NOMO-1 treated with dmso at 0.1 percent for 144 hours (cell line): ENCODE results near the gene DENND5B.
"Not testable (repeated sequence)": the region's sequence is repeated elsewhere in the genome, so short reads cannot be mapped to it uniquely, and the experiment has no call there.

Experiments used
- DNase-seq: peaks from one replicate; lab custom pipeline; 2025; ENCODE audit not compliant: unreplicated experiment; lab: John Stamatoyannopoulos, UW

Gene DENND5B

DNA sequence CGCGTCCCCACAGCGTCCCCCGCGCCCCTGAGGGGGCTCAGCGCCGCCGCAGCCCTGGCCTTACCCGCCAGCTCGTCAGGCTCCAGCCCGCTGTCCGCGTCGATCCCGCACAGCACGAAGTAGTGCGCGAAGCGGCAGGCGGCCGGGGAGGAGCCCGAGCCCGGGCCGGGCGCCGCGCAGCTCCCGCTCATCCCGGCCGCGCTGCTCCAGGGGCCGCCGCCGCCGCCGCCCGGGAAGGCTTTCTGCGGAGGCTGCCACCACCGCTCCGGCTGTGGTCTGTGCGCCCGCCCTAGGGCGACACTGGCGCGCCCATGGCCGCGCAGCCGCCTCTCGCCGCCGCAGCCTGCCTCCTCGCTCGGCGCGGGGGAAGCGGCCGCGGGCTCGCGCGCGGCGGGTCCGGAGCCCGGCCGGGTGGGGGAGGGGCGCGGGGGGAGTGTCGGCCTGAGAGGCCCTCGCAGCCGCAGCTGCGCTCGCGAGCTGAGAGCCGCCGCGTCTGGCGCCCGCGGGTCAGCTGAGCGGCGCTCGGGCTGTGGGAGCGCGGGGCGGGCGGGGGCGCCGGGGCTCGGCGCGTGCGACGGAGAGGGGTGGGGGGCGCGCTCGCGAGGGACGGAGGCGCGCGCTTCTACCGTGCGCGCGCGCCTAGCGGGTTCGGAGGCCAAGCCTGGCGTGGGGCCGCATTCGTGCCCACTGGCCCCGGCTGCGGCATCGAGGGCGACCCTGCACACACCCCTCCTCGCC lies at the start of gene DENND5B:
Gene DENND5B (minus strand): TSS at position 495 of the 738 bp plus-strand sequence. CDS start 304 bp downstream, at position 191.
- DNase-seq: no peak

DNA sequence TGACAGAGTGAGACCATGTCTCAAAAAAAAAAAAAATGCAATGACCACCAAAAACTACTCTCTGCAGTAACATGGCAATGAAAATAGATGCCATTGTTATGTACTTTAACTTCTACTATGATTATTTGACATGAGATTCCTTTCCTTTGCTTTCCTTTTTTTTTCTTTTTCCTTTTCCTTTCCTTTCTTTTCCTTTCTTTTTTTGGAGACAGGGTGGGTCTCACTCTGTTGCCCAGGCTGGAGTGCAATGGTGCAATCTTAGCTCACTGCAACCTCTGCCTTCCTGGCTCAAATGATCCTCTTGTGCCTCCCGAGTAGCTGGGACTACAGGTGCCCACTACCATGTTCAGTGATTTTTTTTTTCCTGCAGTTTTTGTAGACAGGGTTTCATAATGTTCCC lies 43.7 kb upstream of the DENND5B start:
- no peak for DNase-seq

DNA sequence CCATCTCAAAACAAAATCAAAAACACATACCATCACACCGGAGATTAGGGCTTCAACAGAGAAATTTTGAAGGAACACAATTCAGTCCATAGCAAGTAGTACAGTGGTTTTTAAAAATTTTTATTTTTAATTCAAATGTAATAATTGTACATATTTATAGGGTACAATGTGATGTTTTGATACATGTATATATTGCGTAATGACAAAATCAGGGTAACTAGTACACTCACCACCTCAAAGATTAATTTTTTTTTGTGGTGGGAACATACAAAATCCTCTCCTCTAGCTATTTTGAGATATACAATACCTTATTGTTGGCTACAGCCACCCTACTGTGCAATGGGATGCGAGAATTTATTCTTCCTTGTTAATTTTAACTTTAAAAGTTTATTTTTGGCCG lies 42.5 kb upstream of the DENND5B start:
- DNase-seq: no peak

DNA sequence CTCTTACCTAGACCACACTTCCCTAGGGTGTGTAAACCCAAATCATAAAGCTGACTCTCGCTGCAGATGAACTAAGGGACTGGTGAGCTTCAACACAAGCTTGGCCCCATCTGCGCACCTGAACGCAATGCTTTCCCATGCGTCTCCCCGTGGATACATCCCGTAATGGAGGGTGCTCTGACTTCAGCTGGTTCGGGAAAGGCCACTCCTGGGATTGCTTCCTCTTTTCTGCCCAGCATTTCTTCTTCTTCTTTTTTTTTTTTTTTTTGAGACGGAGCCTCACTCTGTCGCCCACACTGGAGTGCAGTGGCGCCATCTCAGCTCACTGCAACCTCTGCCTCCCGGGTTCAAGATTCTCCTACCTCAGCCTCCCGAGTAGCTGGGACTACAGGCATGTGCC lies 40.9 kb upstream of the DENND5B start:
- DNase-seq: no peak

DNA sequence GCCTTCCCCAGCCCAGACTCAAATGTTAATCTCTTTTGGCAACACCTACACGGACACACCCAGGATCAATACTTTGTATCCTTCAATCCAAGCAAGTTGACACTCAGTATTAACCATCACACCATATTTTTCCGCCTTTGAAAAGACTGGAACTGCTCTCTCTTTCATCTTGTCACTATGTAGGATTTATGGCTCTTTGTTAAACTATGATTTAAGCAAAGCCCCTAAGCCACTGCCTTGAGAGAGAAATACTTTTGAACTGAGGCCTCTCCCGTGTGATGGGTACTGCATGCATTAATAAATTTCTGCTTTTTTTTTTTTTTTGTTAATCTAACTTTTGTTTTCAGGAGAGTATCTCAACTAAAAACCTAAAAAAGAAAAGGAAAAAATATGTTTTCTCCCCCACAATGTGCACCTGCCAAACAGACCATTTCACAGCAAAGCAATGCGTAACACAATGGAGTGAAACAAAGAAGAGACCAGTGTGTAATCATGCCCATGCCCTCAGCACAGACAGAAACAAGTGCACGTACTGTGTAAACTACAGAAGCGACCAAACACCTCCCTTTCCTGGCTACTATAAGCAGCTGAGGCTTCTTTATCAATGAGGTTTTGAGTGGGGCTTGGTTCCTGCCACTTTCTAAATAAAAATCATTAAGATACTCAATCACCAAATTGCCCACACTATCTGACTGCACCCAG lies 40.2 kb upstream of the DENND5B start:
- DNase-seq: no peak

DNA sequence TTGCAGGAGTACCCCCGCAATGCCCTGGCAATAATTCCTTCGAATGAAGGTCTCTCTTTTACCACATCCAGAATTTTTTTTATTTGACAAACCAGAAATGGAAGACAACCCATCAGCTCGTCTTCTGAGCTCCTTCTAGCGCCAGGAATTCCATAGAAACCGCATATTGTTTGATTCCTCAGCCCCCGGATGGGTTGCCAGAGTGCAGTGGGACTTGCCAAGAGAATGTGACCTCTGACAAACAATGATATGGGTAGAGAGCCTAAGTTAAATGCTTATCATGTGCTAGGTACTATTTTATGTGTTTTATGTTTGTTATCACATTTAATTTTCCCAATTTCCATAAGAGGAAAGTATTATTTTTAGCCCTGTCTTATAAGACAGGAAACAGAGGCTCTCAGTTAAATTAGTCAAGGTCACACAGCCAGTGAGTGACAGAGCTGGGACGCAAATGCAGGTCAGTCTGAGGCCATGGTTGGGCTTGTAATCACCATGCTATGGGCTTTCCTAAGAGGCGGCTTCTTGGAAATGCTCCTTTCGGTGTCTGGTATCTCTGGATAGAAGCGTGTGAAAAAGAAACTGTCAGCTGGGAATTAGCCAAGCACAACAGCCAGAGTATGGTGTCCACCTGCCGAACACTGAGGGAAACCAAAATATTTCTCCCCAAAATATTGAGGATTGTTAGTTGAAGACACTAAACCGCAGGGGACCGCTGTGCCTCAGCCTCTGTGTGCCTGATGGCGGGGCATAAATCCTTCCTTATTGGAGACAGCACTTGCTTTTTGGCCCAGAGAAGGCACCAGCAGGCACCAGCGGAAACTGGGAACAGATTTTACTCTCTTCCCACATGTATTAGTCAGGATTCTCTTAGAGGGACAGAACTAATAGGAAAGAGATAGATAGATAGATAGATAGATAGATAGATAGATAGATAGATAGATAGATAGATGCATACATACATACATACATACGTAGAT lies 39.1 kb upstream of the DENND5B start:
- DNase-seq: no peak

DNA sequence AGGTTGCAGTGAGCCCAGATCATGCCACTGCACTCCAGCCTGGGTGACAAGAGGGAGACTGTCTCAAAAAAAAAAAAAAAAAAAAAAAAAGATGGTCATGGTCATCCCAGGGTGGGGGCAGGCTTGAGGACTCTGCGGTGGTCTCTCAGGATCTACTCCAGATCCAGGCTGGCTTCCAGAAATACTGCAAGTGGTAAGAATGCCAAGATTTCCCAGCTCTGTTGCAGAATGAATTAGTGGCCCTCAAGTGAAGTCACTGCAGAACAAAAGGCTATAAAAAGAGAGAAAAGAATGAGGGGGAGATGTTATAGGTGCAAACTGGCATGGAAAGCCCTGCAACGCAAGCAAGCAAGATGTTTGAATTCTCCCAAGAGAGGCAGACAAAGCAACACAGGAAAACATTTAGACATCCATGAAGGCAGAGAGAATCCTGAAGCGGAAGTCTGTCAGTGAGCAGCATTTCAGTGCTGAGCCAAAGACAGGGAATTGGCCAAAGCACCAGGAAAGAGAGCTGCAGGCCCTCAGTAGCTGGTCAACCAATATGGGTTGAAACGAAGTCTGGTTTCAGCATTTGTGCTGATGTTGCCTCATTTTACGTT lies 36.6 kb upstream of the DENND5B start:
- no peak for DNase-seq

DNA sequence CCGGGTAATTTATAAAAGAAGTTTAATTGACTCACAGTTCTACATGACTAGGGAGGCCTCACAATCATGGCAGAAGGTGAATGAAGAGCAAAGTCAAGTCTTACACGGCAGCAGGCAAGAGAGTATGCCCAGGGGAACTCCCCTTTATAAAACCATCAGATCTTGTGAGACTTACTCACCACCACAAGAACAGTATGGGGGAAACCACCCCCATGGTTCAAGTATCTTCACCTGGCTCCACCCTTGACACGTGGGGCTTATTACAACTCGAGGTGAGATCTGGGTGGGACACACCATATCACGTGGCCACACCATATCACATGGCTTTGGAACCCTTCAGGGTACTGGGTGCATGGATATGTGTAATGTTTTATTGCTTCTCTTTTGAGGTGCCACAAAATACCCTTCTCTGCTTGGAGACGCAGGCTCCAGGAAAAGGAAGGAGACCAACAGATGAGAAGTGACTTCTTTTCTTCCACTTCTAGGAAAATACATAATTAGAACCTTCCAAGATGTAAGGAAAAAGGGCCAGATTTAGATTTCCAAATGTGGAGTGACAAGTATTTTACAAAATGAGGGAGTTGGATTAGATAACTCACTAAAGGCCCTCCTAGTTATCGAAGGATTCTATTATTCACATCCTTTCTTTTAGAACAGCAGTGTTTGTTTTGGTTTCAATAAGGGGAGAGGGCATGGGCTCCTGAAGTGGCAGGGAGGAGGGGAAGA lies 35.5 kb upstream of the DENND5B start:
- no peak for DNase-seq

DNA sequence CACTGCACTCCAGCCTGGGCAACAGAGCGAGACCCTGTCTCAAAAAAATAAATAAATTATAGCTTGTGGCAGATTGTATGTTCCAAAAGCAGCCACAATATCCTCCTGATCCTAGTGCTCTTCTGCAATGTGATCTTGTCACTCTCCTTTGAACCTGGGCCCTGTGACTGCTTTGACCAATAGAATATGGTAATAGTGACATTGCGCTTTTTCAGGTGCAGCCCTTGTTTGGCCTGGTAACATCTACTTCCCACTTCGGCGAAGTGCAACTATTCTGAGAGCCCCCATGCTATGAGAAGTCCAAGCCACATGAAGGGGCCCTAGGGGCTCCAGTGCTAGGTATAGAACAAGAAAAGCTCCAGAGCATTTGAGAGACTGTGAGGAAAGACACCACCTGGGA lies 31.1 kb upstream of the DENND5B start:
- no peak for DNase-seq

DNA sequence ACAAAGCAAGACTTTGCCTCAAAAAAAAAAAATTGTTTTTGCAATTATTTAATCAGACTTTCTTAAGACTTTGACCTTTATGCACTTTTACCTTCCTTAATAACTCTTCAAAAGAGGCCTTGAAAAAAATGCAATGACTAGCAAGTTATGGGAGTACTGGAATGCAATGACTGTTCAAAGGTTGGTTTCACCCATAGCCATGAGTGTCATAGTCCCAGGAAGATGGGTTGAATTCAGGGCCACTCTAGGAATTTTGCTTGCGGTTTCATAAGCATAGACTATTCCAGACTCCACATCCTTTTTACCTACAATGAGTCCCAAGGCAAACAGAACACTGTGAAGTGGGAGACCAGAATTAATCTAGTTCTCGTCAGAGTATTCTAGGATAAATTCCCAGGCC lies 29.4 kb upstream of the DENND5B start:
- no peak for DNase-seq

DNA sequence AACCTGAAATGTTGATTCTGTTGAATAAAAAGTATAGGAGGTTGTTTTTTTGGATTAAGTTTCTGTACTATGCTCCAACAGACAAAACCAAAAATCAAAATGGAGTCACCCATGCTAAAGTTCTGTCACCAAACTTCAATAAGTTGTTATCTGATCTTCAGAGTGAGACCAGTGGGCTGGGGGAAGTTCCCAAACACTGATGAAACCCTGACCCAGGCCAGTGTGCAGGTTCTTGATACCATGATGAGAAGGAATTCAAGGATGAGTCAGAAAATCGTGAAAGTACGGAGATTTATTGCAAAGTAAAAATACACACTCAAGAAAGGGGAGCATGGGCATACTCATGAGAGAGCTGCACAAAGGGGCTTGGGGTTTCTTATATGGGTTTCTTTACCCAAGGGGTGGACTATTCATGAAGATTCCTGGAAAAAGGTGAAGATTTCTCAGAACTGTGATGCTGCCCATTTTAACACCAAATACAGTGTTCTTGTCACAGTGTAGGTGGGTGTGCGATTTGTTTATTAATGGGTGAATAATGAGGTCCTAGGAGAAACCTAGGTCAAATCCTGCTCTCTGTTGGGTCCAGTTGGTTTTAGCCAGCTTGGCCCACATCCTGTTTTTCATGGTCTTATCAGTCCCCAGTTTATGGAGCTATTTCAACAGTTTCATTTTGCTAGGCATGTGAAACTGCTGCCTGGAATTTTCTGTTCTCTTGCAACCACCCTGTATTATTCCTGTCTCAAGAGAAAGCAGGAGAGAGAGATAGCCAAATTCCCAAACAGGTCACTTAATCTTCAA lies 27.5 kb upstream of the DENND5B start:
- no peak for DNase-seq

DNA sequence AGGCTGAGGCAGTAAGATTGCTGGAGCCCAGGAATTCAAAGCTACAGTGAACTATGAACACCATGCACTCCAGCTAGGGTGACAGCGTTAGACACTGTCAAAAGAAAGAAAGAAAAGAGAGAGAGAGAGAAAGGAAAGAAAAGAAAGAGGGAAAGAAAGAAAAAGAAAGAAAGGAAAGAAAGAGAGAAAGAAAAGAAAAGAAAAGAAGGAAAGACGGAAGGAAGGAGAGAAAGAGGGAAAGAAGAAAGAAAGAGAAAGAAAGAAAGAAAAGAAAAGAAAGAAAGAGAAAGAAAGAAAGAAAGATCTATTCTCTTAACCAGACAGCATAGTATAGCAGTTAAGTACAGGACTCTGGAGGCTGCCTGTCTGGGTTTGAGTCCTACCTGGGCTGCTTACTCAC lies 21.9 kb upstream of the DENND5B start:
- no peak for DNase-seq

DNA sequence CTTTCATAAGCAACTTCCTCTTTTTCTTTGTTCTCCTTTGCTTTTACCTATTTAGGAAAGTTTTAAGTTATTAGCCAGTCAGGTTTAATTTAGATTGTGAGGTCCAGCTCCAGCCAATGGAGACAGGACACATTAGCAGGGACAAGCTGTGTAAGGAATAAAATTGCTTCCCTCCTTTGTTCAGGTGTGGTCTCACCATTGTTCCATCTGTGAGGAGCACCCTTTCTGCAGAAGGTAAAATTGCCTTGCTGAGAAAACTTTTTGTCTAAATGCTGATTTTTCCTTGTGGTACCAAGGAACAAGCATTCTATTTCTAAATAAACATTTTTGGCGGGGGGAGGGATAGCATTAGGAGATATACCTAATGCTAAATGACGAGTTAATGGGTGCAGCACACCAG lies 17.4 kb upstream of the DENND5B start:
- not testable (repeated sequence) for DNase-seq

DNA sequence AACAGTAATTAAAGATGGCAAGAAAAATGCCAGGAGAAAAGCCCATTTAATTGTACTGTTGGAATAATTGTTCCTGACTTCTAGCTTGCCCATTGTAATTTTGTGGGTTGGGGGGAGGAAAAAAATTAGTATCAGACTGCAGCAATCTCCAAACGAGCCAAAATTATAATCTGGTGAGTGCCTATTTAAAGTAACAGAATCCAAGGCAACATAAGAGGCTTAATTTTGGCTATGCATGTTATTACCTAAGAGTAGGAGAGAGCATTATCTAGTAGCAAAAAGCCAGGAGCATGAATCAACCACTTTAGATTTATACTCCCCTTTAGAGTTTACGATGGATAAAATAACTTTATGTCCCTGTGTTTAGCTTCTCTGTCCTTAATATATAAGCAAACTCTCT lies 14.6 kb upstream of the DENND5B start:
- no peak for DNase-seq

DNA sequence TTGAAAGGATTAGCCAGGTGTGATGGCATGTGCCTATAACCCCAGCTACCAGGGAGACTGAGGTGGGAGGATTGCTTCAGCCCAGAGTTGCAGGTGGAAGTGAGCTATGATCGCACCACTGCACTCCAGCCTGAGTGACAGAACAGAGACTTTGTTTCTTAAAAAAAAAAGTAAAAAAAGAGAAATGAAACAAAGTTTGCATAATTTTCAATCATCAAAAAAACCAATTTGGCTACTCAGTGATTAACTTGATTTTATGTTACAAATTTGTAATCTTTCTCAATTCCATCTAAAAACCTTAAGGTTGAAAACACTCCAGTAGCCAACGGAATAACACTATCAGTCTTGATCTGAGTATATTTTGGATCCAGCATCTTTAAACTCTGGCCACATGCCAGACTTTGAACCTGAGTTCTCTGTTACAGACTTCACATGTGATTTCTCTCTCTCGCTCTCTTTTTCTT lies 12.6 kb upstream of the DENND5B start:
- DNase-seq: no peak

DNA sequence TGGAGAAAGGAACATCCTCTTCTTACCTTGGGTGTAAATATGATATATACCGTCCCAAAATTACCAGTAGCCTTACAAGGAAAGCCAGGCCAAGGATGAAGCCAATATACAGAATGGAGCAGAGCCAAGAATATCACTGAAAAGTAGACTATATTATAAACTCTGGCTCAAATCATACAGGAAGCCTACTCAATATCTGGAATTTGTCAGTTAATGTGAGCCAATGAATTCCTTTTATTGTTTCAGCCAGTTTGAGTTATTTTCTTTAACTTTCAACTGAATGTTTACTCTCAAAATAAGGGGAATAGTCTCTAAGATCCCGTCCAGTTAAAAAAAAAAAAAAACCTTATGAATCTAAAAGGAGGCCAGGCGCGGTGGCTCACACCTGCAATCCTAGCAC lies 9.8 kb upstream of the DENND5B start:
- no peak for DNase-seq

DNA sequence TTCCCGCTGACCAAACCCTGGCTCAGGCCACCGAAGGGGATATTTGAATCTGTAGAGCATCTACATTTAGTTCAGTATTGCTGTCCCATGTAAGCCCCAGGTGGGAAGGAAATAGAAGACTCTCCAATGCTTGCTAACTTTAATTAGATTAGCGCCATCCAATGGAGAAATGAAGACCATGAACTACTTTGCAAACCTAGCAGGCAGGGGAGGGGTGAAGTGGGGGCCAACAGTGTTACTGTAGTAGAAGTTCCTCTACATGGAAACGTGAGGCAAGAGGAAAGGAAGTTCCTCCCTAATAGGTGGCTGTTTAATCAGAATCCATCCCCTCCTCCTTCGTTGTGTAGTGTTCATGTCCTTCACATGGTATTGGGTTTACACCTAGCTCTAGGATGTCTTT lies 9.3 kb upstream of the DENND5B start:
- DNase-seq: no peak

DNA sequence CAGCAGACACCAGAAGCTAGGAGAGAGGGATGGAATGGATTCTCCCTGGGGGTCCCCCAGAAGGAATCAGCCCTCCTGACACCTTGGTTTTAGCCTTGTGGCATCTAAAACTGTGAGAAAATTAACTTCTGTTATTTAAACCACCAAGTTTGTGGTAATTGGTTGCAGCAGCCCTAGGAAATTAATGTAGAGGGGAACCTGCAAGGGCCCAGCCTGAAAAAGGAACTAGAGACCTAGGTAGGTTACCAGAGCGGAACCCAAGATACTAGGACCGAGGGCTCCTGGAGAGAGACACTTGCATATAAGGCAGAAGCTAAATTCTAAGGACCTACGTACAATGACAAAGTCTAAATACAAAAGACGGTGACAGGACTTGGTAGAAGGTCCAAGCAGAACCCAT lies 8.1 kb upstream of the DENND5B start:
- peak; percentile 71 for DNase-seq

DNA sequence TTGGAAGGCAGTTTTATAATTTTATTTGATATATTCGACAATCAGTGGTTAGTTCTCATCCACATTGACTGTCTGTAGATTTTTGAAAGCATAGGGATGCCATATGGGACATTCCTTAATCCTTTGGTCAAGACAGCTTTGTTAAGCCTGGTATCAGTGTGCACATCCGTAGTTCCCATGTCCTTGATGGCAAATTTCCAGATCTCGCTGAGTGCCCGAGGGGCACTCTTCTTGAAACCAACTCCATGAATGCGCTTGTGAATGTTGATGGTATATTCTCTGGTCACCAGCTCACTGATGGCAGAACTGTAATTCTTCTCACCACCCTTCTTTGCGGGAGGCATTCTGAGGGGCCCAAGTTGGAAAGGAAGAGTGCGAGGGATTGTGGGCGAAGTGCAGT lies 6.1 kb upstream of the DENND5B start:
- no peak for DNase-seq

DNA sequence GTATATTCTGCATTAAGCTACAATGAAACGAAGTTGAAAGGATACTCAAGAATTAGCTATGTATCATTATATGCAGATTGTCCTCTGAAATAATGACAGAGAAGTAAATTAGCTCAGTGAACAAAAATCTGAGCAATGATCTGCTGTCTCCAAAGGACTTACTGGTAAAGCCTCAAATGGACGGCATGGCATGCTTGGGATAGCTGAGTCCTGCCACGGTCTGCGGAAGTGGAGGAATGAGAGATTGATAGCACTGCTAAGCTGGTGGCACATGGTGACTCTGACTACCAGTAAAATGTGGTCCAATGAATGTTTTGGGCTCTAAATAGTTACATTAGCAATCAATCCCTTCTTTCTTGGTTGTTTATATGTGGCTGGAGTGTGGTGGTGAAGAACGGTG lies 3.7 kb upstream of the DENND5B start:
- no peak for DNase-seq
